ENCODE results near the gene LATS2.

Gene LATS2

DNA sequence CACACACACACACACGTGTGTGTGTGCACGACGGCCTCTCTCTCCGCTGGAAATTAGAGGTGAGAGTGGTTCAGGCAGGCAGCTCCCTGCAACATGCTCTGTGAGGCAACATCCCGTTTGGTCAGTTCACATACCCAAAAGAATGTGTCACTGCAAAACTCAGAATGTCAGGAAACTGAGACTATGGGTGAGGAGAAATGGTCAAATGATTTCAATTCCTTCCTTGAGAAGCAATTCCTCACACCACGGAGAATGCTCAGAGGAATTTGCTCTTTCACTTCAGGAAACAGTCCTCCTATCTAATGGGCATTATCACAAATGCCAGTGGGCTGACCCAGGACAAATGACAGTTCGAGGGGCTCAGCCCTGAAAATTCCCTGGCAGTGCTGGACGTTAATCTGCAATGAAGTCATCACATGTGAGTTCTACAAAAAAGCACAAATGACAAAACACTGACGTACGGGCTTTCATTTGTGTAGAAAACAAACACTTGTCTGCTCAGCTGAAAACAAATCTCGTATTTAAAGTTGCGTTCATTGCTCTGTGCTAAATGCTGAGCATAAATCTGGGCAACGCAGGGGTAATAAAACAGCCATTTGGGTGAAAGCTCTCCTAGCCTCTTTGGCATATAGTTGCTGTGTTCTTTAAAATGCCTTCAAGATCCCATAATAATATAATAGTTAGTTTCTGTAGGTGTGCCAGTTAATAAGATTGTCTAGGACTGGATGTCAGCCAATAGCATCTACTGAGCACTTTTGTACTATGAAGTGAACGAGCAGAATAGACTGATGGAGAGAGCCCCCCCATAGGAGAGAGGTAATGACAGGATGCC is 18.6 kb upstream of the LATS2 start:
- H3K27me3 Mint-ChIP-seq, result peaks cover 15% of the 10 kb centered on the region
- peaks cover 6% of the 10 kb centered on the region for H3K4me1 Mint-ChIP-seq (ENCODE audit: low read depth)
- H3K9me3 Mint-ChIP-seq, result no peaks in the 10 kb centered on the region
- no peak for DNase-seq
- no peak overlapping the region for H3K27ac Mint-ChIP-seq
- H3K4me3 Mint-ChIP-seq, result no peak overlapping the region
- H3K36me3 Mint-ChIP-seq (ENCODE audit: low read depth), result no peaks in the 10 kb centered on the region

DNA sequence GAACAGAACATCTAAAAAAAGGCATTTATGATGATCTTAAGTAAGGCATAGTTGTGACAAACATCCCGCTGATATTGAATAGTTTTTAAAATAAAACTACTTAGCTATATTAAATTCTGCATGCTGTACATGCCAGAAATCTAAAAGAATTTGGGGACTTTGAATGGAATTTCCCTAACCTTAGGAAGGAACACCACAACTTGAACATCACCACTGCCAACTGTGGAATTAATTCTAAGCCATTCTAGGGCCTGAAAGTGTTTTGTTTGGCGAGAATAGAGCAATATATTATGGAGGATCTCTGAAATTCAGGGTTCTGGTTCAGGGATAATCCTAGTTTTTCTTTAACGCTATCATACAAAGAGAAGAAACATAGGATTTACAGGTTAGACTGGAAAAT is 17.8 kb upstream of the LATS2 start:
- Mint-ChIP-seq H3K27ac (no peak overlapping the region), H3K9me3 (no peaks in the 10 kb centered on the region), H3K4me1 (ENCODE audit: low read depth) (peaks cover 14% of the 10 kb centered on the region), H3K4me3 (no peak overlapping the region), H3K36me3 (ENCODE audit: low read depth) (no peaks in the 10 kb centered on the region), H3K27me3 (peaks cover 21% of the 10 kb centered on the region)
- no peak for DNase-seq

DNA sequence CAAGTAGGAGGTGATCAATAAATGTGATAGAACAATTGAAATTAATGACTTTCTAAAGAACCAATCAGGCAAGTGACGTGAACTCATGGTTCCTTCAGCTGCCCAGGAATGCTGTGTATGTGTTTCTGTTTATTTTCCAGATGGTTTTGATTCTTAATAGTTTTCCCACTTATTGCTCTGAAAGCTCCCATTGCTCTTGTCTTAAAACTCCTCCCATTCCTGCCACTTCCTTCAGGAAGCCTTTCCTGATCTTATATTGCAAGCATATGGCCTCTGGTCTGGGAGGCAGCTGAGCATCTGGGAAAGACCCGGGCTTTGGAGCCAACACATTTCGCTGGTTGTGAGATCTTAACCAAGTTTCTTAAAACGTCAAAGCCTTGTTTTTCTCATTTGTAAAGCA is 17.1 kb upstream of the LATS2 start:
- no peaks in the 10 kb centered on the region for H3K36me3 Mint-ChIP-seq (ENCODE audit: low read depth)
- no peak overlapping the region for H3K4me3 Mint-ChIP-seq
- peaks cover 24% of the 10 kb centered on the region for H3K27me3 Mint-ChIP-seq
- no peak for DNase-seq
- peaks cover 14% of the 10 kb centered on the region for H3K4me1 Mint-ChIP-seq (ENCODE audit: low read depth)
- H3K9me3 Mint-ChIP-seq, result no peaks in the 10 kb centered on the region
- no peak overlapping the region for H3K27ac Mint-ChIP-seq

DNA sequence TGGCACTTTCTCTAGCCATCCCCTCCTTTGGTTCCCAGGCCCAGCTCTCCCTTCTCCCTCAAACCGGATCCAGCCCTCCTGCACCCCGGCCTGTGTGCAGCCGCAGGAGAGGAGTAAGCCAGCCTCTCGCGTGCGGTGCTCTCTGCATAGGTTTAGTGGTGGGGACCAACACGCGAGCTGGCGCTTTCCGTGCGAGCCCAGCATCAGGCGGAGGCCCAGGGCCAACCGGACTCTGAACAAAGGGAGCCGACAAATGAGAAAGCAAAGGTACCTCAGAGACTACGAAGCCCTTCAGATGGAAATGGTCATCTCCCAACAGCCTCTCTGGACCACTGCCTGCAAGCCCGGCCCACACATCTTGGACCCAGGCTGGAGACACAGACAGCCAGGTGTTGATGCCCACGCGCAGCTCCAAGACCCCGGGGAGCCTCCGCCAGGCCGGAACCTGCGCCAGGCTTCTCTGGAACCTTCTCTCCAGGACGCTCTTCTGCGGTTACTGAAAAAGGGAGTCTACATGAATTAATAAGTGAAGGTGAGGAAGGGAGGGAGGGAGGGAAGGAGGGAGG is 16.5 kb upstream of the LATS2 start:
- peaks cover 14% of the 10 kb centered on the region for H3K4me1 Mint-ChIP-seq (ENCODE audit: low read depth)
- H3K4me3 Mint-ChIP-seq, result peak overlapping the region; percentile 24
- no peak for DNase-seq
- peaks cover 24% of the 10 kb centered on the region for H3K27me3 Mint-ChIP-seq
- H3K36me3 Mint-ChIP-seq (ENCODE audit: low read depth), result no peaks in the 10 kb centered on the region
- H3K9me3 Mint-ChIP-seq, result no peaks in the 10 kb centered on the region
- no peak overlapping the region for H3K27ac Mint-ChIP-seq

DNA sequence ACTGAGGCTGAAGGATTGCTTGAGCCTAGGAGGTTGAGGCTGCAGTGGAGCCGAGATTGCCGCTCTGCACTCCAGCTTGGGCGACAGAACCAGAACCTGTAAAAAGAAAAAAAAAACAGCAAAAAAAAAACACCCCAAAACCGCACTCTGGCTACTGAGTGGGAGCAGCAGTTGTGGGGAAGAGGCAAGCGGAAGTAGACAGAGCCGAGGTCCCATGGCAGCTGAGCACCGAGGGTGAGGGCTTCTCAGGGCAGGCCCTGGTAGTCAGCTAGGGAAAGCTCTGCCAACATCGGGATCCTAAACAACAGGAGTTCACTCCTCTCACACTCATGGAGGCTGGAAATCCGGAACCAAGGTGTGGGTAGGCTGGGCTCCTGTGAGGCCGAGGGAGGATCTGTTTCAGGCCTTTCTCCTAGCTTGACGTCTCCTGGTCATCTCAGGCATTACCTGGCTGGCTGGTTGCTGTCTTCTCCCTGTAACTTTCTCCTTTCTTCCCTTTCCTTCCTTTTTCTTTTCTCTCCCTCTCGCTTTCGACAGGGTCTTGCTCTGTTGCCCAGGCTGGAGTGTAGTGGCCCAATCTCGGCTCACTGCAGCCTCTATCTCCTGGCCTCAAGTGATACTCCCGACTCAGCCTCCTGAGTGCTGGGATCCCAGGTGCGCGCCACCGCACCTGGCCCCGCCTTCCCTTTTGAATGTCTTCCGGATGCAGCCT is 15.8 kb upstream of the LATS2 start:
- H3K27me3 Mint-ChIP-seq, result peaks cover 24% of the 10 kb centered on the region
- DNase-seq, result no peak
- peak overlapping the region; percentile 24 for H3K4me3 Mint-ChIP-seq
- no peaks in the 10 kb centered on the region for H3K9me3 Mint-ChIP-seq
- no peaks in the 10 kb centered on the region for H3K36me3 Mint-ChIP-seq (ENCODE audit: low read depth)
- no peak overlapping the region for H3K27ac Mint-ChIP-seq
- H3K4me1 Mint-ChIP-seq (ENCODE audit: low read depth), result peaks cover 14% of the 10 kb centered on the region

DNA sequence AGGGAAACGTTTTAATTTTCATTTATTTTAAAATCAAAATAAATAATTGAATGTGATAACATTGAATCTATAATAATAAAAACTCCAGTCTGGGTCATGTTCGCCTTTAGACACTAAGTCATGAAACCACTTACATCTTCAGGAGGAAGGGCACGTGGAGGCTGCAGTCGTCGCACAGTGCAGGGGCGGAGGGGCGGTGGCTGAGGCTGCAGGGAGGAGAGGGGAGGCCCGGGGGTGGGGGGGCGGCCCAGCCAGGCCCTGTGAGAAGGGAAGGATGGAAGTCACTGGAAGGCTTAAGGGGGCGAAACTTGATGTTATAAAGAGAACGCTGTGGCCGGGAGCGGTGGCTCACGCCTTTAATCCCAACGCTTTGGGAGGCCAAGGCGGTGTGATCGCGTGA is 14.9 kb upstream of the LATS2 start:
- no peaks in the 10 kb centered on the region for H3K9me3 Mint-ChIP-seq
- H3K4me3 Mint-ChIP-seq, result peak overlapping the region; percentile 10
- peaks cover 24% of the 10 kb centered on the region for H3K27me3 Mint-ChIP-seq
- no peak for DNase-seq
- no peak overlapping the region for H3K27ac Mint-ChIP-seq
- no peaks in the 10 kb centered on the region for H3K36me3 Mint-ChIP-seq (ENCODE audit: low read depth)
- H3K4me1 Mint-ChIP-seq (ENCODE audit: low read depth), result peaks cover 21% of the 10 kb centered on the region

DNA sequence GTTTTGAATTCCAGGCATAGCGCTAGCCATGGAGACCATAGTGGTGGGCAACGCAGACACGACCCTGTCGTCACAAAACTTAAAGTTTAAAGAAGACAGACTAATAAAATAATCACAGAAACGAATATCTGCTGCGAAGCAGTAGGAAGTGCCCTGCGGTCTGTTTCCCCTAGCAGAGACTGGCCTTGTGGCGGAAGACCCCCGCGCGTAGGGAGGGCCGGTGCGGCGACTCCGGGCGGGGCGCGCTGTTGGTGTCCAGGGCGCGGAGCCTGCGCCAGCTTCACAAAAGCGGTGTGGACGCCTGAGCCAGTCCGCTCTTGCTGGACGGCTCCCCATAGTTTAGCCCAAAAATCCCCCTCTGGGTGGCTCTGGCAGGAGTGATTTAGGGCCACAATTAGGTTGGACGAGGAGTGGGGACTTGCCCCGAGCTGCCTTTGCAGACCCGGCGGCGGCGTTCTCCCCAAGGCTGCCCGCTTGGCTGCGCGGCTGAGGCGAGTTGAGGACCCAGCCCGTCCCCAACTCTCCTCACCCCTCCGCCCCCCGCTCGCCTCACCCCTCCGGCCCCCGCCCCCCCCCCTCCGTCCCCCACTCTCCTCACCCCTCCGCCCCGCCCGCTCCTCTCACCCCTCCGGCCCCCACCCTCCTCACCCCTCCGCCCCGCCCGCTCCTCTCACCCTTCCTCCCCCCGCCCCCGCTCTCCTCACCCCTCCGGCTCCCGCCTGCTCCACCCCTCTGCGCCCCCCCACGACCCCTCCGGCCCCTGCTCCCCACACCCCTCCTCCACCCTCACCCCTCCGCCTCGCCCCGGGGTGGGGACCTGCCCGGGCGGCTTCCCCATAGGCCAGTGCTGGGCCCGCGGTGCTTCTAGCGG is 14.2 kb upstream of the LATS2 start:
- Mint-ChIP-seq H3K4me3 (peak overlapping the region; percentile 66), H3K9me3 (no peaks in the 10 kb centered on the region), H3K36me3 (ENCODE audit: low read depth) (no peaks in the 10 kb centered on the region), H3K27me3 (peaks cover 24% of the 10 kb centered on the region), H3K4me1 (ENCODE audit: low read depth) (peaks cover 25% of the 10 kb centered on the region), H3K27ac (peak overlapping the region; percentile 41)
- DNase-seq, result peak; percentile 51

DNA sequence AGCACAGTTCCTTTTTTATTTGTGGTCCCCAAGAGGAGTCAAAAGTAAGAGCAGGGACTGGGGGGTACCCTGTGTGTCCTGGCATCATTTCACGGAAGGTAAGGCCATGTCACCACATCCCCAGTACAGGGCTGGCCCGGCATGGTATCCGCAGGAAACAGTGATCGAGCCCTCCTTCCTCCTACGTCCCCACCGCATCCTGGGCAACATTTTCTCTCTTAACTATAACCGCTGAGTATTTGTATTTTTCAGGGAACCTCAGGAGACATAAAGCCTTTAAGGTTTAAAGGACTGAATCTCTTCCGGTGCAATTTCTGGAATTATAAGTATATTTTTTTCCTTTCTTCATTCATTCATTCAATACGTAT is 13.6 kb upstream of the LATS2 start:
- DNase-seq, result peak; percentile 45
- Mint-ChIP-seq H3K36me3 (ENCODE audit: low read depth) (no peaks in the 10 kb centered on the region), H3K27ac (peak overlapping the region; percentile 41), H3K4me1 (ENCODE audit: low read depth) (peaks cover 25% of the 10 kb centered on the region), H3K27me3 (peaks cover 24% of the 10 kb centered on the region), H3K4me3 (peak overlapping the region; percentile 66), H3K9me3 (no peaks in the 10 kb centered on the region)

DNA sequence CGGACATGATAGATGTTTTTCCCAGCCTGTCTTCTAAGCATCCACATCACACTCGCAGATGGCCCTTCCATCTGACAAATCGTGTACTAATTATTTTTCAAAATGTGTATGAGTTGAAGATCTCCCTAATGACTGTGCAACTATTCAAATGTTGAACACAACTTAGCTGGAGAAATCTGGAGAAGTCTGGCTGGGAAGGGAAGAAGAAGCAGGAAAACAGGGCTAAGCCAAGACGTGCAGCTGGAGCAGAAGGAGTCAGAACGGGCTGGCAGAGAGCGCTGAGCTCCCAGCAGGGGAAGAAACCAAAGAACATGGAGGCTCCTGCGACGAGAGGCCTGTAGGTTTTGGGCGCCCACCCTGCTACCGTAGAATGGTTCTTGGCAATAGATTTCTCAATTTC is 13.2 kb upstream of the LATS2 start:
- Mint-ChIP-seq H3K27ac (peak overlapping the region; percentile 41), H3K36me3 (ENCODE audit: low read depth) (no peaks in the 10 kb centered on the region), H3K4me1 (ENCODE audit: low read depth) (peaks cover 25% of the 10 kb centered on the region), H3K4me3 (peak overlapping the region; percentile 66), H3K9me3 (no peaks in the 10 kb centered on the region), H3K27me3 (peaks cover 24% of the 10 kb centered on the region)
- DNase-seq, result no peak

DNA sequence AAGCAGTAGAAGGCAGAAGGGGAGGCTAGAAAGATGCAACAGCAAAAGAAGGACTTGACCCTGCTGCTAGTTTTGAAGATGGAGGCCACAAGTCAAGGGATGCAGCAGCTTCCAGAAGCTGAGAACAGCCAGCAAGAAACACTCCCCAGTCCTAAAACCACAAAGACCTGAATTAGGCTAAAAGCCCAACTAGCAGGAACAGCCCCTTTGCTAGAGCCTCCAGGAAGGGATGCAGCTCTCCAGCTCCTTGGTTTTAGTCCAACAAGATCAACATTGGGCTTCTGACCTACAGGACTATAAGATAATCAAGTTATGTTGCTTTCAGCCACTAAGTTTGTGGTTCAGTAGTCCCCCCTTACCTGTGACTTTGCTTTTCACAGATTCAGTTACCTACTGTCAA is 10.5 kb upstream of the LATS2 start:
- Mint-ChIP-seq H3K36me3 (ENCODE audit: low read depth) (no peaks in the 10 kb centered on the region), H3K9me3 (no peaks in the 10 kb centered on the region), H3K4me3 (no peak overlapping the region), H3K27me3 (peaks cover 14% of the 10 kb centered on the region), H3K4me1 (ENCODE audit: low read depth) (peaks cover 25% of the 10 kb centered on the region), H3K27ac (no peak overlapping the region)
- DNase-seq, result no peak

DNA sequence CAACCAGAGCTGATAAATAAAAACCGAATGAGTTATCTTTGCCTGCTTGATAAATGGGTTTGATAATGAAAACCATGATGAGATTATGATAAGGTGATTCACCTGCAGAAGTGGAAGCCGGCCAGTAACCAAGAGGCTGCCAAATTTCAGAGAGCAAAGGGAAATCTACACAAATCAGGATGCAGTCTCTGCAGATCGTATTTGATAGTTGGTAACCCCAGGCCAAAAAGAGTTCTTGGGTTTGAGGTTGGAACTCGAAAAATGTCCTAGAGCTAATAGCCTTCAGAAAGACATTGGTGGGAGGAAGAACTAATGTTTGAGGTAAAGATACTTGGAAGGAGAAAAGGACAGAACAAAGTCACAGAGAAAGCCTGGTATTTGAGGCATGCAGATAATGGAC is 9.6 kb upstream of the LATS2 start:
- Mint-ChIP-seq H3K4me1 (ENCODE audit: low read depth) (peaks cover 25% of the 10 kb centered on the region), H3K4me3 (no peak overlapping the region), H3K9me3 (no peaks in the 10 kb centered on the region), H3K27me3 (peaks cover 10% of the 10 kb centered on the region), H3K36me3 (ENCODE audit: low read depth) (no peaks in the 10 kb centered on the region), H3K27ac (no peak overlapping the region)
- no peak for DNase-seq

DNA sequence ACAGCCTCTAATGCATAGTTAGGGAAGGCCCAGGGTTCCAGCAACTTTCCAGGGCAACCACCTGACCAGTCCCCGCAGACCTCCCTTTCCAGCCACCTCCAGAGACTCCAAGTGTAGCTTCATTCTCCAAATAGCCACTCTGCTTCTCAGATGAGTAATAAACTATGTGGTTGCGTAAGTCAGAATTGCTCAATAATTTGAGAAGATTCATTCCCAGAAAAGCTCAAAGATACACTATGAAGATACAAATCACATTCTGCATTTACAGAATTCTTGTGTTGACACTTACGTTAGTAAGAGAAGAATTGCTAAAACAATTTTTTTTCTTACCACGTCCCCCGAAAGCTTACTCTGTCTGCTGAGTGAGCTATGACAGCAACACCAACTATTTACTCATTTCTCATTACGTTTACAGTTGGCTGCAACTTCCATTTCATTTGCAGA is 8.2 kb upstream of the LATS2 start:
- peaks cover 15% of the 10 kb centered on the region for H3K4me1 Mint-ChIP-seq (ENCODE audit: low read depth)
- no peak overlapping the region for H3K27ac Mint-ChIP-seq
- H3K9me3 Mint-ChIP-seq, result no peaks in the 10 kb centered on the region
- DNase-seq, result no peak
- H3K36me3 Mint-ChIP-seq (ENCODE audit: low read depth), result no peaks in the 10 kb centered on the region
- H3K27me3 Mint-ChIP-seq, result peaks cover 7% of the 10 kb centered on the region
- no peak overlapping the region for H3K4me3 Mint-ChIP-seq

DNA sequence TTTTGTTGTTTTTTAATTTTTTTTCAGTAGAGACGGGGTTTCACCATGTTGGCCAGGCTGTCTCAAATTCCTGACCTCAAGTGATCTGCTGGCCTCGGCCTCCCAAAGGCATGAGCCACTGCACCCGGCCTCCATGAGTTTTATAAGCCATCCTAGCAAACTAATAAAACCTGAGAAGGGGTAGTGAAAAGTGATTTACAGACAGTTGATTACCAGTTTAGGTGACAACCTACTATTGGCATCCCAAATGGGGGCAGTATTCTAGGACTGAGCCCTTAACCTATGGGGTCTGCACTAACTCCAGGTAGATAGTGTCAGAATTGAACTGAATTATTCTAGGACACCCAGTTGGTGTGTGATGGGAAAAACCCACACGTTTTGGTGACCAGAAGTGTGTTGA is 6.5 kb upstream of the LATS2 start:
- Mint-ChIP-seq H3K27me3 (peaks cover 7% of the 10 kb centered on the region), H3K4me3 (no peak overlapping the region), H3K36me3 (ENCODE audit: low read depth) (no peaks in the 10 kb centered on the region), H3K27ac (no peak overlapping the region), H3K9me3 (no peaks in the 10 kb centered on the region), H3K4me1 (ENCODE audit: low read depth) (peaks cover 11% of the 10 kb centered on the region)
- no peak for DNase-seq

DNA sequence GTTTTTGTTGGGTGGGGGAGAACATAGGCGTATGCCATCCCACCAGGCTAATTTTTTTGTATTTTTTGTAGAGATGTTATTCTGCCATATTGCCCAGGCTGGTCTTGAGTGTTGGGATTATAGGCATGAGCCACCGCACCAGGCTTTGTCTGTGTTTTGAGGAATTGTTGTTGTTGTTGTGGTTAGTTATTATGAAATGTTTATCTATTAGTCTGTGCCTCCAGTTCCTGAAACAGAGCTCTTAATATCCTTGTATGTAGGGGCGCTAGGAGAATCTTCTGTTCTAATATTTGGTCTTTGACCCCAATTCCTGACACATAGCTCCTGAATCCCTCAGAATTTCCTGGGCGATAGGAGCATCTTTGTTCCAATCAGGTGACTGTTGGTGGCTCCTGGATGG is 5.6 kb upstream of the LATS2 start:
- Mint-ChIP-seq H3K4me3 (no peak overlapping the region), H3K36me3 (ENCODE audit: low read depth) (no peaks in the 10 kb centered on the region), H3K4me1 (ENCODE audit: low read depth) (peaks cover 9% of the 10 kb centered on the region), H3K9me3 (no peaks in the 10 kb centered on the region), H3K27me3 (peaks cover 15% of the 10 kb centered on the region), H3K27ac (no peak overlapping the region)
- DNase-seq, result no peak
